ENCODE data around the gene IL17RE. TPM values are rescaled to one million over a fixed set of nuclear protein-coding genes. Genes with fewer than 3 reads are reported as not detected.
"Not testable (repeated sequence)": the region's sequence is repeated elsewhere in the genome, so short reads cannot be mapped to it uniquely, and the experiment has no call there.

The IL17RE gene
- total and polyA plus RNA-seq, 9 donors, result 1.0 to 6.5 (median 3.0) TPM

- H3K9me3 ChIP-seq (replicated peaks; ENCODE audit: control insufficient read depth, low read depth, low read length), result no peaks in the 10 kb centered on the region
- peaks cover 21% of the 10 kb centered on the region for H3K4me1 ChIP-seq (ENCODE audit: control insufficient read depth, insufficient read depth, low read length)
- no peaks in the 10 kb centered on the region for H3K27me3 ChIP-seq (ENCODE audit: control insufficient read depth, insufficient read depth, low read length)
- H3K27ac ChIP-seq (ENCODE audit: low read length), result peak within 1 kb of the TSS; percentile 93
- peak; percentile 97 for DNase-seq
- under 1% methylated on average over 50 of the region's 50 CpGs for WGBS (ENCODE audit: insufficient coverage)
- H3K36me3 ChIP-seq (ENCODE audit: control insufficient read depth, insufficient read depth, low read length), result peaks cover 38% of the 10 kb centered on the region
- peak within 1 kb of the TSS; percentile 75 for H3K4me3 ChIP-seq (ENCODE audit: low read length)
These were observed 31.1 kb downstream of the IL17RE start, which contains the start of gene CRELD1 for GRCh38 chr3:9933561-9934234. Gene CRELD1 (plus strand): TSS chr3:9933834. CDS start chr3:9934439, 605 bp downstream.

GRCh38 chr3:9934235-9934621 lies 31.6 kb downstream of the IL17RE start:
- no peaks in the 10 kb centered on the region for H3K9me3 ChIP-seq (replicated peaks; ENCODE audit: control insufficient read depth, low read depth, low read length)
- H3K27ac ChIP-seq (ENCODE audit: low read length), result peak overlapping the region; percentile 93
- H3K36me3 ChIP-seq (ENCODE audit: control insufficient read depth, insufficient read depth, low read length), result peaks cover 35% of the 10 kb centered on the region
- no peak for DNase-seq
- WGBS (ENCODE audit: insufficient coverage), result 8% methylated on average over 8 of the region's 11 CpGs
- H3K4me3 ChIP-seq (ENCODE audit: low read length), result peak overlapping the region; percentile 75
- no peaks in the 10 kb centered on the region for H3K27me3 ChIP-seq (ENCODE audit: control insufficient read depth, insufficient read depth, low read length)
- peaks cover 21% of the 10 kb centered on the region for H3K4me1 ChIP-seq (ENCODE audit: control insufficient read depth, insufficient read depth, low read length)

GRCh38 chr3:9934993-9935392 lies 32.3 kb downstream of the IL17RE start:
- H3K9me3 ChIP-seq (replicated peaks; ENCODE audit: control insufficient read depth, low read depth, low read length), result no peaks in the 10 kb centered on the region
- 71% methylated on average over 4 of the region's 4 CpGs for WGBS (ENCODE audit: insufficient coverage)
- DNase-seq, result no peak
- no peaks in the 10 kb centered on the region for H3K27me3 ChIP-seq (ENCODE audit: control insufficient read depth, insufficient read depth, low read length)
- peaks cover 27% of the 10 kb centered on the region for H3K36me3 ChIP-seq (ENCODE audit: control insufficient read depth, insufficient read depth, low read length)
- no peak overlapping the region for H3K4me3 ChIP-seq (ENCODE audit: low read length)
- H3K27ac ChIP-seq (ENCODE audit: low read length), result no peak overlapping the region
- peaks cover 21% of the 10 kb centered on the region for H3K4me1 ChIP-seq (ENCODE audit: control insufficient read depth, insufficient read depth, low read length)

- Histone ChIP-seq H3K4me1 (ENCODE audit: control insufficient read depth, insufficient read depth, low read length) (peaks cover 21% of the 10 kb centered on the region), H3K36me3 (ENCODE audit: control insufficient read depth, insufficient read depth, low read length) (peaks cover 21% of the 10 kb centered on the region), H3K4me3 (ENCODE audit: low read length) (no peak overlapping the region), H3K9me3 (replicated peaks; ENCODE audit: control insufficient read depth, low read depth, low read length) (no peaks in the 10 kb centered on the region), H3K27ac (ENCODE audit: low read length) (no peak overlapping the region), H3K27me3 (ENCODE audit: control insufficient read depth, insufficient read depth, low read length) (no peaks in the 10 kb centered on the region)
- no peak for DNase-seq
- 80% methylated on average over 1 of the region's 5 CpGs for WGBS (ENCODE audit: insufficient coverage)
These were observed 33.4 kb downstream of the IL17RE start for GRCh38 chr3:9935966-9936510.

GRCh38 chr3:9937486-9938238 lies 35.0 kb downstream of the IL17RE start:
- WGBS (ENCODE audit: insufficient coverage), result 91% methylated on average over 10 of the region's 13 CpGs
- Histone ChIP-seq H3K27ac (ENCODE audit: low read length) (no peak overlapping the region), H3K9me3 (replicated peaks; ENCODE audit: control insufficient read depth, low read depth, low read length) (no peaks in the 10 kb centered on the region), H3K27me3 (ENCODE audit: control insufficient read depth, insufficient read depth, low read length) (no peaks in the 10 kb centered on the region), H3K4me1 (ENCODE audit: control insufficient read depth, insufficient read depth, low read length) (peaks cover 18% of the 10 kb centered on the region), H3K36me3 (ENCODE audit: control insufficient read depth, insufficient read depth, low read length) (peaks cover 29% of the 10 kb centered on the region), H3K4me3 (ENCODE audit: low read length) (no peak overlapping the region)
- no peak for DNase-seq

- no peaks in the 10 kb centered on the region for H3K27me3 ChIP-seq (ENCODE audit: control insufficient read depth, insufficient read depth, low read length)
- no peak overlapping the region for H3K4me3 ChIP-seq (ENCODE audit: low read length)
- peaks cover 9% of the 10 kb centered on the region for H3K4me1 ChIP-seq (ENCODE audit: control insufficient read depth, insufficient read depth, low read length)
- H3K27ac ChIP-seq (ENCODE audit: low read length), result no peak overlapping the region
- no peak for DNase-seq
- no CpG with 5 or more reads among the region's 2 CpGs for WGBS (ENCODE audit: insufficient coverage)
- peaks cover 38% of the 10 kb centered on the region for H3K36me3 ChIP-seq (ENCODE audit: control insufficient read depth, insufficient read depth, low read length)
- no peaks in the 10 kb centered on the region for H3K9me3 ChIP-seq (replicated peaks; ENCODE audit: control insufficient read depth, low read depth, low read length)
These were observed 36.3 kb downstream of the IL17RE start for GRCh38 chr3:9938966-9939365.

GRCh38 chr3:9939906-9940305 lies 37.3 kb downstream of the IL17RE start:
- 88% methylated on average over 11 of the region's 32 CpGs for WGBS (ENCODE audit: insufficient coverage)
- H3K4me3 ChIP-seq (ENCODE audit: low read length), result not testable (repeated sequence)

GRCh38 chr3:9940746-9941145 lies 38.1 kb downstream of the IL17RE start:
- H3K36me3 ChIP-seq (ENCODE audit: control insufficient read depth, insufficient read depth, low read length), result peaks cover 40% of the 10 kb centered on the region
- H3K4me1 ChIP-seq (ENCODE audit: control insufficient read depth, insufficient read depth, low read length), result no peaks in the 10 kb centered on the region
- H3K27me3 ChIP-seq (ENCODE audit: control insufficient read depth, insufficient read depth, low read length), result no peaks in the 10 kb centered on the region
- no peak overlapping the region for H3K27ac ChIP-seq (ENCODE audit: low read length)
- DNase-seq, result no peak
- H3K4me3 ChIP-seq (ENCODE audit: low read length), result no peak overlapping the region
- 93% methylated on average over 6 of the region's 10 CpGs for WGBS (ENCODE audit: insufficient coverage)
- H3K9me3 ChIP-seq (replicated peaks; ENCODE audit: control insufficient read depth, low read depth, low read length), result no peaks in the 10 kb centered on the region

More at GRCh38 chr3:9939906-9940305, 37.3 kb downstream of the IL17RE start:
- H3K9me3 ChIP-seq (replicated peaks; ENCODE audit: control insufficient read depth, low read depth, low read length); H3K27me3 ChIP-seq (ENCODE audit: control insufficient read depth, insufficient read depth, low read length); H3K27ac ChIP-seq (ENCODE audit: low read length); H3K4me1 ChIP-seq (ENCODE audit: control insufficient read depth, insufficient read depth, low read length); DNase-seq: not testable (repeated sequence)
- H3K36me3 ChIP-seq (ENCODE audit: control insufficient read depth, insufficient read depth, low read length), result peaks cover 40% of the 10 kb centered on the region

GRCh38 chr3:9942164-9942563 lies 39.5 kb downstream of the IL17RE start:
- WGBS (ENCODE audit: insufficient coverage), result 44% methylated on average over 1 of the region's 4 CpGs
- H3K27me3 ChIP-seq (ENCODE audit: control insufficient read depth, insufficient read depth, low read length), result no peaks in the 10 kb centered on the region
- H3K9me3 ChIP-seq (replicated peaks; ENCODE audit: control insufficient read depth, low read depth, low read length), result no peaks in the 10 kb centered on the region
- H3K36me3 ChIP-seq (ENCODE audit: control insufficient read depth, insufficient read depth, low read length), result peaks cover 35% of the 10 kb centered on the region
- H3K4me1 ChIP-seq (ENCODE audit: control insufficient read depth, insufficient read depth, low read length), result peaks cover 5% of the 10 kb centered on the region
- DNase-seq, result no peak
- H3K4me3 ChIP-seq (ENCODE audit: low read length), result no peak overlapping the region
- no peak overlapping the region for H3K27ac ChIP-seq (ENCODE audit: low read length)

GRCh38 chr3:9942934-9943690 lies 40.5 kb downstream of the IL17RE start:
- Histone ChIP-seq H3K9me3 (replicated peaks; ENCODE audit: control insufficient read depth, low read depth, low read length) (no peaks in the 10 kb centered on the region), H3K4me3 (ENCODE audit: low read length) (no peak overlapping the region), H3K27me3 (ENCODE audit: control insufficient read depth, insufficient read depth, low read length) (no peaks in the 10 kb centered on the region), H3K27ac (ENCODE audit: low read length) (no peak overlapping the region), H3K36me3 (ENCODE audit: control insufficient read depth, insufficient read depth, low read length) (peaks cover 26% of the 10 kb centered on the region), H3K4me1 (ENCODE audit: control insufficient read depth, insufficient read depth, low read length) (peaks cover 11% of the 10 kb centered on the region)
- 78% methylated on average over 10 of the region's 11 CpGs for WGBS (ENCODE audit: insufficient coverage)
- no peak for DNase-seq

All from muscle of leg (tissue), 11 donors.